Naive B cell (primary cell): ENCODE measurements around the gene BRMS1. TPM values are rescaled to one million over a fixed set of nuclear protein-coding genes. Genes with fewer than 3 reads are reported as not detected.
"Not testable (repeated sequence)": the region's sequence is repeated elsewhere in the genome, so short reads cannot be mapped to it uniquely, and the experiment has no call there.

Experiments used
- ATAC-seq, 2 donors: fragments of 150-1000 bp; cut with Tn5 transposase; 2 replicates each; pipeline ENCODE4 v1.10.0; 2021; ENCODE audit warnings: low read depth in 2 of 2, mild to moderate bottlenecking in 2 of 2, moderate library complexity in 2 of 2
- DNase-seq: peaks from one replicate; pipeline ENCODE4 v3.0.0; 2022
- H3K27ac Mint-ChIP-seq, 6 donors: one replicate each; pipeline ENCODE4 v1.8.0; 2020 to 2022; ENCODE audit warnings: mild to moderate bottlenecking in 6 of 6, mixed read lengths in 6 of 6, moderate library complexity in 5 of 6, inconsistent platforms in 2 of 6
- H3K27me3 Mint-ChIP-seq, 3 donors: one replicate each; pipeline ENCODE4 v1.8.0; 2021 to 2022; ENCODE audit warnings: mixed read lengths in 3 of 3, mild to moderate bottlenecking in 1 of 3
- H3K36me3 Mint-ChIP-seq, 2 donors: one replicate each; pipeline ENCODE4 v1.8.0; 2020 to 2022; ENCODE audit warnings: mixed read lengths in 2 of 2, inconsistent platforms in 1 of 2, mild to moderate bottlenecking in 1 of 2
- H3K4me1 Mint-ChIP-seq, 3 donors: one replicate each; pipeline ENCODE4 v1.8.0; 2020 to 2022; ENCODE audit warnings: mixed read lengths in 3 of 3, inconsistent platforms in 1 of 3, mild to moderate bottlenecking in 1 of 3, moderate library complexity in 1 of 3
- H3K4me3 Mint-ChIP-seq, 8 donors: one replicate each; pipeline ENCODE4 v1.8.0; 2020 to 2022; ENCODE audit warnings: mild to moderate bottlenecking in 8 of 8, mixed read lengths in 8 of 8, moderate library complexity in 8 of 8, inconsistent platforms in 2 of 8
- H3K9me3 Mint-ChIP-seq, 7 donors: one replicate each; pipeline ENCODE4 v1.8.0; 2020 to 2022; ENCODE audit warnings: mixed read lengths in 7 of 7, mild to moderate bottlenecking in 5 of 7, inconsistent platforms in 2 of 7, moderate library complexity in 1 of 7
- polyA plus RNA-seq, 6 donors: library from polyadenylated mRNA; unstranded; fragments of 300-500 nt; fragmentation: Illumina TruSeq; gene quantifications; one replicate each; pipeline ENCODE4 v1.2.3, GENCODE V29; 2021; ENCODE audit warnings: low read depth in 6 of 6

BRMS1 gene
- polyA plus RNA-seq, 6 donors from 2014 or later, result 56.2 to 81.6 (median 73.0) TPM

- peaks cover 14 to 35% (median 24%) of the 10 kb centered on the region in 3 donors for H3K4me1 Mint-ChIP-seq
- no peaks in the 10 kb centered on the region for H3K36me3 Mint-ChIP-seq
- peaks cover 4 to 9% (median 6%) of the 10 kb centered on the region in 3 donors for H3K27me3 Mint-ChIP-seq
- ATAC-seq (peak; percentile 74 to 76), DNase-seq (peak; percentile 99)
- H3K27ac Mint-ChIP-seq, result peak overlapping the region; percentile 84 to 99 (median 98)
- no peaks in the 10 kb centered on the region for H3K9me3 Mint-ChIP-seq
- peak overlapping the region; percentile 80 to 99 (median 96) for H3K4me3 Mint-ChIP-seq
Measured at GRCh38 chr11:66311965-66312548, 32.8 kb downstream of the BRMS1 start.

DNA sequence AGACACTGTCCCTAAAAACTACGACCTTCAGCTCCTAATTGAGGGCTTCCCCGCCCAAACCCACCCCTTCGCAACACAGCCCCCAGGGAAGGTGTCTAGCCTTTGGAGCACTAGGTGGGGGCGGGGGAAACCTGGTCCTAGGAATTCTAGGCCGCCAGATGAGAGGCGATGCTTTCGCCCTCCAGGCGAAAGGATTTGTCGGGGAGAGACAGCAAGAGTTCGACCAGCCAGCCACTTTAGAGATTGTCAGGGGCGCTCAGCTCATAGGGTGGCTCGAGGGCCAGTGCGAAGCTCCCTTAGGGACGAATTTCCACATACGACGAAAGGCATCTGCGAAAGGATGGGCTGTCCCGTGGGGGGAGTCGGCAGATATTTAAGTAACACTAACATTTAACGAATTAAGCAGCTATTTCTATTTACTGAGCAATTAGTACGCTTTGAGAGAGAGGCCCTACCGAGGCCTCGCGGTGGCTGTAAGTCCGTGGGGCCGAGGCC is 33.4 kb downstream of the BRMS1 start:
- Mint-ChIP-seq H3K36me3 (no peaks in the 10 kb centered on the region), H3K9me3 (no peaks in the 10 kb centered on the region), H3K27ac (peak overlapping the region; percentile 84 to 99 (median 98)), H3K27me3 (peaks cover 4 to 9% (median 6%) of the 10 kb centered on the region in 3 donors), H3K4me1 (peaks cover 13 to 34% (median 24%) of the 10 kb centered on the region in 3 donors), H3K4me3 (peak overlapping the region; percentile 80 to 99 (median 96))
- ATAC-seq (no peak), DNase-seq (no peak)

DNA sequence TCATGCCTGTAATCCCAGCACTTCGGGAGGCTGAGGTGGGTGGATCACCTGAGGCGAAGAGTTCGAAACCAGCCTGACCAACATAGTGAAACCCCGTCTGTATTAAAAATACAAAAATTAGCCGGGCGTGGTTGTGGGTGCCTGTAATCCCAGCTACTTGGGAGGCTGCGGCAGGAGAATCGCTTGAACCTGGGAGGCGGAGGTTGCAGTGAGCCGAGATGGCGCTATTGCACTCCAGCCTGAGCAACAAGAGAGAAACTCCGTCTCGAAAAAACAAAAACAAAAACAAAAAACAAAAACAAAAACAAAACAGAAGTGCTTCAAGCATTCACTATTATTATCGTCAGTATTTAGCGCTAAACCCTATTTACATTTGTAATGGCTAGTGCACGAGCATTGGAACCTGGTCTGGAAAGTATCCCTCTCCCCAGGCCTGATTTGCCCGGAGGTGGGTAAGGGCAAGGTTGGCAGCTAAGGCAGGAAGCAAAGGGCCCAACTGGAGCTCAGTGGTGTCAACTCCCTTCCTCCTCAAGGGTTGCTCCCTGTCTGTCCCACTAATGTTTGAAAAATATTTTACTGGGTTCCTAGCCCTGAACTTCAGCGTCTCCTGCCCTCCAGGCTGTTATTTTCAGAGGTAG is 34.0 kb downstream of the BRMS1 start:
- not testable (repeated sequence) for H3K27ac Mint-ChIP-seq

DNA sequence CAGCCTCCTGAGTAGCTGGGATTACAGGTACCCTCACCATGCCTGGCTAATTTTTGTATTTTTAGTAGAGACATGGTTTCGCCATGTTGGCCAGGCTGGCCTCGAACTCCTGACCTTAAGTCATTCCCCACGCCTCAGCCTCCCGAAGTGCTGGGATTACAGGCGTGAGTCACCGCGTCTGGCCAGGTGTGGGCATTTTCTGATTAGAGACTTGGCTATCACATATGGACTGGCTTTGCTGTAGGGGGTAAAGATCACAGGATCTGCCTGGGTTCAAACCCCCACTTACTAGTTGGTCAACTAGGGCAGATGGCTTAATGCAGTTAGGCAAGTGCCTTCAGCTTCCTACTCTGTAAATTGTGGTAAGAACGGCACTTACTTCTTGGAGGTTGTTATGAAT is 34.6 kb downstream of the BRMS1 start:
- ATAC-seq, result no peak
- H3K9me3 Mint-ChIP-seq, result no peaks in the 10 kb centered on the region
- no peak overlapping the region for H3K27ac Mint-ChIP-seq
- peak overlapping the region in 1 of 8 donors; percentile 21 for H3K4me3 Mint-ChIP-seq
- peaks cover 4 to 9% (median 6%) of the 10 kb centered on the region in 3 donors for H3K27me3 Mint-ChIP-seq
- no peaks in the 10 kb centered on the region for H3K36me3 Mint-ChIP-seq
- H3K4me1 Mint-ChIP-seq, result peaks cover 10 to 25% (median 18%) of the 10 kb centered on the region in 3 donors
- no peak for DNase-seq

More for the DNA sequence above, 34.0 kb downstream of the BRMS1 start:
- Mint-ChIP-seq H3K4me1 (peaks cover 13 to 31% (median 23%) of the 10 kb centered on the region in 3 donors), H3K4me3 (peak overlapping the region in 2 of 8 donors; percentile 21 to 91)
- not testable (repeated sequence) for H3K36me3 Mint-ChIP-seq, H3K27me3 Mint-ChIP-seq, H3K9me3 Mint-ChIP-seq, DNase-seq, ATAC-seq

GRCh38 chr11:66309475-66309874 is 35.4 kb downstream of the BRMS1 start:
- no peak for ATAC-seq
- no peak overlapping the region for H3K27ac Mint-ChIP-seq
- no peaks in the 10 kb centered on the region for H3K36me3 Mint-ChIP-seq

GRCh38 chr11:66302656-66303055 is 42.2 kb downstream of the BRMS1 start:
- Mint-ChIP-seq H3K27ac (no peak overlapping the region), H3K27me3 (peaks cover 6 to 13% (median 7%) of the 10 kb centered on the region in 3 donors), H3K9me3 (no peaks in the 10 kb centered on the region), H3K36me3 (no peaks in the 10 kb centered on the region), H3K4me1 (no peaks in the 10 kb centered on the region), H3K4me3 (no peak overlapping the region)
- no peak for DNase-seq
- no peak for ATAC-seq

More at GRCh38 chr11:66309475-66309874, 35.4 kb downstream of the BRMS1 start:
- Mint-ChIP-seq H3K4me1 (peaks cover 8 to 20% (median 13%) of the 10 kb centered on the region in 3 donors), H3K9me3 (no peaks in the 10 kb centered on the region), H3K4me3 (no peak overlapping the region), H3K27me3 (peaks cover 4 to 11% (median 9%) of the 10 kb centered on the region in 3 donors)
- no peak for DNase-seq

DNA sequence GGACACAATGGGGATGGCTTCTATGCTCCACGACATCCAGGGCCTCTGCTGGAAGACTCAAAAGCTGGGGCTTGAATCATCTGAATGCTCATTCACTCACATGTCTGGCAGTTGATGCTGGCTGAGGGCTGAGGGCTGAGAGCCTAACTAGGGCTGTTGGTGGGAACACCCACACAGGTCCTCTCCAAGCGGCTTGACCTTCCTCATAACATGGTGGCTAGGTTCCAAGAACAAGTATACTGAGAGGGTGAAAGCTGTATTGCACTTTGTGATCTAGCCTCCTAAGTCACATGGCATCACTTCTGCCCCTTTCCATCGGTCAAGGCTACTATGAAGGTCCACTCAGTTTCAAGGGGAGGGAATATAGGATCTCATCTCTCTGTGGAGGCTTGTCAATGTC is 45.7 kb downstream of the BRMS1 start:
- no peak for ATAC-seq
- H3K27me3 Mint-ChIP-seq, result peaks cover 4 to 26% (median 10%) of the 10 kb centered on the region in 3 donors
- H3K36me3 Mint-ChIP-seq, result no peaks in the 10 kb centered on the region
- no peak for DNase-seq
- peak overlapping the region in 1 of 6 donors; percentile 31 for H3K27ac Mint-ChIP-seq
- H3K9me3 Mint-ChIP-seq, result peaks cover 0 to 1% (median 0%) of the 10 kb centered on the region in 7 donors
- H3K4me1 Mint-ChIP-seq, result peaks cover 0 to 4% (median 0%) of the 10 kb centered on the region in 3 donors
- H3K4me3 Mint-ChIP-seq, result no peak overlapping the region

- Mint-ChIP-seq H3K4me3 (no peak overlapping the region), H3K9me3 (peaks cover 0 to 1% (median 0%) of the 10 kb centered on the region in 7 donors), H3K36me3 (no peaks in the 10 kb centered on the region), H3K27ac (no peak overlapping the region), H3K4me1 (peaks cover 3 to 11% (median 4%) of the 10 kb centered on the region in 3 donors), H3K27me3 (peaks cover 14 to 36% (median 23%) of the 10 kb centered on the region in 3 donors)
- no peak for DNase-seq
- ATAC-seq, result no peak
Measured at GRCh38 chr11:66297610-66298009, 47.3 kb downstream of the BRMS1 start.

- ATAC-seq, result no peak
- peaks cover 15 to 20% (median 19%) of the 10 kb centered on the region in 3 donors for H3K4me1 Mint-ChIP-seq
- H3K36me3 Mint-ChIP-seq, result no peaks in the 10 kb centered on the region
- peaks cover 21 to 45% (median 28%) of the 10 kb centered on the region in 3 donors for H3K27me3 Mint-ChIP-seq
- peaks cover 0 to 1% (median 0%) of the 10 kb centered on the region in 7 donors for H3K9me3 Mint-ChIP-seq
- DNase-seq, result no peak
- H3K27ac Mint-ChIP-seq, result no peak overlapping the region
- peak overlapping the region in 1 of 8 donors; percentile 84 for H3K4me3 Mint-ChIP-seq
Measured at GRCh38 chr11:66294626-66295620, 50.0 kb downstream of the BRMS1 start.

DNA sequence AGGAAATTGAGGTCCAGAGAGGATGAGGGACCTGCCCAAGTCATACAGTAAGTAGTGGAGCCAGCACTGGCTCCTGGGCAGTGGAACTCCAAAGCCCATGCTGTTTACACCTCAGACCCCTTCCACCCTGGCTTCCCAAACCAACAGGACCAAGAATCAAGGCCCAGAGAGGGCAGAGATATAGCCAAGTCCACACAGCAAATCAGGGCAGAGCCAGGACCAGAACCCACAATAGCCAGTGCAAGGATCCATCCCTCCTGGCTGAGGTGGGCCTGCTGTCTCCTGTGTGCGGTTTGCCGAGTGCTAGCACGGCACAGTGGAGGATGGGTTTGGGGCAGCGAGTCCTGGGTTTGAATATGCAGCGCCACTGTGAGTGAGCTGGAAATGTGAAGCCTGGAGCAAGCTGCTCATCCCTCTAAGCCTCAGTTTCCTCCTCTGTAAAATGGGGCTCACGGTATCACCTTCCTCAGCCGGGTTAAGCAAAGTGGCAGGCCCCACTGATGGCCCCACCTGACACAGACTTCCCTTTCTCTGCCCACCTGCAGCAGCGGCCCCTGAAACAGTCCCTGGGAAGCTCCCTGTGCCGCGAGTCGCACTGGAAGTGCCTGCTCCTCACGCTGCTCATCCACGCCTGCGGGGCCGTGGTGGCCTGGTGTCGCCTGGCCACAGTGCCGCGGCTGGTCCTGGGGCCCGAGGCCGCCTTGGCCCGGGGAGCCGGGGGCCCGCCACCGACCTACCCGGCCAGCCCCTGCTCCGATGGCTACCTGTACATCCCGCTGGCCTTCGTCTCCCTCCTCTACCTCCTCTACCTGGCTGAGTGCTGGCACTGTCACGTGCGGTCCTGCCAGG is 50.9 kb downstream of the BRMS1 start:
- peaks cover 24 to 30% (median 28%) of the 10 kb centered on the region in 3 donors for H3K4me1 Mint-ChIP-seq
- no peak for DNase-seq
- ATAC-seq, result no peak
- peaks cover 0 to 1% (median 0%) of the 10 kb centered on the region in 7 donors for H3K9me3 Mint-ChIP-seq
- H3K36me3 Mint-ChIP-seq, result no peaks in the 10 kb centered on the region
- H3K27ac Mint-ChIP-seq, result no peak overlapping the region
- H3K27me3 Mint-ChIP-seq, result peaks cover 22 to 45% (median 28%) of the 10 kb centered on the region in 3 donors
- peak overlapping the region in 4 of 8 donors; percentile 16 to 84 (median 57) for H3K4me3 Mint-ChIP-seq

GRCh38 chr11:66293352-66293751 is 51.6 kb downstream of the BRMS1 start:
- peaks cover 27 to 31% (median 30%) of the 10 kb centered on the region in 3 donors for H3K4me1 Mint-ChIP-seq
- peaks cover 23 to 45% (median 28%) of the 10 kb centered on the region in 3 donors for H3K27me3 Mint-ChIP-seq
- ATAC-seq, result no peak
- H3K9me3 Mint-ChIP-seq, result peaks cover 0 to 1% (median 0%) of the 10 kb centered on the region in 7 donors
- DNase-seq, result no peak
- peak overlapping the region in 7 of 8 donors; percentile 16 to 87 (median 59) for H3K4me3 Mint-ChIP-seq
- H3K27ac Mint-ChIP-seq, result no peak overlapping the region
- H3K36me3 Mint-ChIP-seq, result no peaks in the 10 kb centered on the region
